GM23338 (cell line): ENCODE data around the gene GNB1.

Experiments used
- CREB1 ChIP-seq: fragments of 250-450 bp; sonication (Bioruptor Pico); IDR thresholded peaks from 2 replicates; pipeline ENCODE4 v1.5.0; 2020; ENCODE audit warnings: low read depth, mild to moderate bottlenecking, moderate library complexity
- CTCF ChIP-seq, 2 experiments: fragments of 200-600 bp in 1 of 2; sonication (generic) in 1 of 2; conservative IDR thresholded peaks; 2 replicates each; pipeline versions ENCODE4 v1.5.1 to v1.6.1; 2016 to 2017; ENCODE audit warnings: antibody characterized with exemption in 2 of 2, low read depth in 2 of 2, mild to moderate bottlenecking in 2 of 2, moderate library complexity in 1 of 2
- EZH2 ChIP-seq: fragments of 200-600 bp; sonication (generic); IDR thresholded peaks from one replicate; pipeline ENCODE4 v1.8.0; 2017; ENCODE audit warnings: antibody characterized with exemption, mild to moderate bottlenecking, low read depth; ENCODE audit not compliant: unreplicated experiment
- EZH2phosphoT487 ChIP-seq: fragments of 200-600 bp; sonication (generic); IDR thresholded peaks from one replicate; pipeline ENCODE4 v1.8.1; 2018; ENCODE audit warnings: antibody characterized with exemption; ENCODE audit not compliant: unreplicated experiment
- POLR2AphosphoS5 ChIP-seq: IDR thresholded peaks from 2 replicates; pipeline ENCODE4 v1.6.1; 2016; ENCODE audit warnings: antibody characterized with exemption, low read depth
- TF ChIP-seq, protein P1 (sequence below): IDR thresholded peaks from one replicate; pipeline ENCODE4 v1.6.1; 2018; ENCODE audit warnings: antibody characterized with exemption; ENCODE audit not compliant: unreplicated experiment

DNA sequence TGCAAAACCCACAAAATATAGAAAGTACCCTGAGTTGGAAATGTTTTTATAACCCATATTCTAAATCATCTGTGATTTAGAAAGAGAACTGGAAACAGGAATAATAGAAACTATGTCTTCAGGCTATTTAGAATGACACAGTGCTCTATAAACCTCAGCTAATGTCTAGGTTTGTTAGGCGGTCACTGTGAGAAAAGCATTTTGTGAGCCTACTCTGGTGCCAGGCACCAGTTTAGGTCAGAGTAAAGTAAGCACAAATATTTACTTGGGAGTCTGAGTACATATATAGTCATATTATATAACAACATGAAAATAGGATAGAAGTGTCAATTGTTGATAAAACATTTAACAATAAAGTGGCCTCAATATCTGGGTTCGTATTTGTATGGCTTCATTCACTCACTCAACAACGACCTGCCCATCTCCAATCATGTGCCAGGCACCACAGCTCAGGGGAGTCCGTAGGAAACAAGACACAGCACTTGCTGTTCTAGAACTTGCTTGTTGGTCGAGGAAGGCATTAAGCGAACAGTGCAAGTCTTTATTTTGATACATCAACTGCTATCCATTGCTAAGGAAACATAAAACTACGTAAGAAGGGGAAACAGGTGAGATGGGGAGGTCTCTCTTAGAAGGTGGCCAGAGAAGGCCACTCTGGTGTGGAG, 37.2 kb downstream of the GNB1 start:
- no peak for TF ChIP-seq POLR2AphosphoS5
- no peak for TF ChIP-seq EZH2
- no peak for TF ChIP-seq CTCF (conservative IDR thresholded peaks at IDR 0.05; ENCODE audit: low read depth in 2 of 2)
- TF ChIP-seq, protein P1, sequence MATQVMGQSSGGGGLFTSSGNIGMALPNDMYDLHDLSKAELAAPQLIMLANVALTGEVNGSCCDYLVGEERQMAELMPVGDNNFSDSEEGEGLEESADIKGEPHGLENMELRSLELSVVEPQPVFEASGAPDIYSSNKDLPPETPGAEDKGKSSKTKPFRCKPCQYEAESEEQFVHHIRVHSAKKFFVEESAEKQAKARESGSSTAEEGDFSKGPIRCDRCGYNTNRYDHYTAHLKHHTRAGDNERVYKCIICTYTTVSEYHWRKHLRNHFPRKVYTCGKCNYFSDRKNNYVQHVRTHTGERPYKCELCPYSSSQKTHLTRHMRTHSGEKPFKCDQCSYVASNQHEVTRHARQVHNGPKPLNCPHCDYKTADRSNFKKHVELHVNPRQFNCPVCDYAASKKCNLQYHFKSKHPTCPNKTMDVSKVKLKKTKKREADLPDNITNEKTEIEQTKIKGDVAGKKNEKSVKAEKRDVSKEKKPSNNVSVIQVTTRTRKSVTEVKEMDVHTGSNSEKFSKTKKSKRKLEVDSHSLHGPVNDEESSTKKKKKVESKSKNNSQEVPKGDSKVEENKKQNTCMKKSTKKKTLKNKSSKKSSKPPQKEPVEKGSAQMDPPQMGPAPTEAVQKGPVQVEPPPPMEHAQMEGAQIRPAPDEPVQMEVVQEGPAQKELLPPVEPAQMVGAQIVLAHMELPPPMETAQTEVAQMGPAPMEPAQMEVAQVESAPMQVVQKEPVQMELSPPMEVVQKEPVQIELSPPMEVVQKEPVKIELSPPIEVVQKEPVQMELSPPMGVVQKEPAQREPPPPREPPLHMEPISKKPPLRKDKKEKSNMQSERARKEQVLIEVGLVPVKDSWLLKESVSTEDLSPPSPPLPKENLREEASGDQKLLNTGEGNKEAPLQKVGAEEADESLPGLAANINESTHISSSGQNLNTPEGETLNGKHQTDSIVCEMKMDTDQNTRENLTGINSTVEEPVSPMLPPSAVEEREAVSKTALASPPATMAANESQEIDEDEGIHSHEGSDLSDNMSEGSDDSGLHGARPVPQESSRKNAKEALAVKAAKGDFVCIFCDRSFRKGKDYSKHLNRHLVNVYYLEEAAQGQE = no peak
- TF ChIP-seq EZH2phosphoT487 = no peak
- no peak for TF ChIP-seq CREB1 (CRISPR knock-in tag)
